ENCODE data around the gene HOPX. TPM values are rescaled to one million over a fixed set of nuclear protein-coding genes. Genes with fewer than 3 reads are reported as not detected.

HOPX gene
- total RNA-seq, 1 experiment from 2014 or later = not detected

DNA sequence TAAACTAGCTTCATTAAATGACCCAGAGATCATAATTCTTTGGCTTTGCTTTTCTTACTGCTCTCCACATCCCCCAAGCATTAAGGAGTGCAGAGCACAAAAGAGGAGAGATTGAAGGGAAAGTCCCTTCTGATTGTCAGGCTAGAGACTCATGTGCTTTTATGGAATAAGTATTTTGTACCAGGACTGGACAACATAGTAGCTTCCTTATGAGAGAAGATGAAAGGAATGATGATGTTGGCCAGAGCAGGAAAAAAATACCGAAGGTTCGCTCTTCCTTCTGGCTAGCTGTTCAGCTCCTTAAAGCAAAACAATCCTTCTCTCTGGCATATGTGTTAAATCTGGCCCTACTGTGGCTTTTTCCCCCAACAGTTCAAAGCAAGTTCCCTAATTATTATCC lies 53.1 kb downstream of the HOPX start:
- Histone ChIP-seq H3K9me3 (no peaks in the 10 kb centered on the region), H3K36me3 (ENCODE audit: control insufficient read depth, insufficient read depth, low read length) (no peaks in the 10 kb centered on the region), H3K4me1 (no peaks in the 10 kb centered on the region), H3K4me3 (ENCODE audit: low read depth, low read length) (no peak overlapping the region), H3K27me3 (replicated peaks; ENCODE audit: control insufficient read depth, insufficient read depth, low read length) (no peaks in the 10 kb centered on the region)
- no peaks in the 10 kb centered on the region for H3K27me3 Mint-ChIP-seq (ENCODE audit: insufficient read depth, unreplicated experiment)
- ChIA-PET CTCF (no interaction called here), POLR2A (no interaction called here)
- H3K27ac Mint-ChIP-seq (ENCODE audit: unreplicated experiment) = no peak overlapping the region
- H3K9me3 Mint-ChIP-seq (ENCODE audit: unreplicated experiment) = peaks cover 21% of the 10 kb centered on the region
- no peaks in the 10 kb centered on the region for H3K36me3 Mint-ChIP-seq (ENCODE audit: insufficient read depth, unreplicated experiment)
- no peaks in the 10 kb centered on the region for H3K4me1 Mint-ChIP-seq (ENCODE audit: low read depth, unreplicated experiment)
- H3K4me3 Mint-ChIP-seq (ENCODE audit: unreplicated experiment) = no peak overlapping the region
- TF ChIP-seq, protein P1, sequence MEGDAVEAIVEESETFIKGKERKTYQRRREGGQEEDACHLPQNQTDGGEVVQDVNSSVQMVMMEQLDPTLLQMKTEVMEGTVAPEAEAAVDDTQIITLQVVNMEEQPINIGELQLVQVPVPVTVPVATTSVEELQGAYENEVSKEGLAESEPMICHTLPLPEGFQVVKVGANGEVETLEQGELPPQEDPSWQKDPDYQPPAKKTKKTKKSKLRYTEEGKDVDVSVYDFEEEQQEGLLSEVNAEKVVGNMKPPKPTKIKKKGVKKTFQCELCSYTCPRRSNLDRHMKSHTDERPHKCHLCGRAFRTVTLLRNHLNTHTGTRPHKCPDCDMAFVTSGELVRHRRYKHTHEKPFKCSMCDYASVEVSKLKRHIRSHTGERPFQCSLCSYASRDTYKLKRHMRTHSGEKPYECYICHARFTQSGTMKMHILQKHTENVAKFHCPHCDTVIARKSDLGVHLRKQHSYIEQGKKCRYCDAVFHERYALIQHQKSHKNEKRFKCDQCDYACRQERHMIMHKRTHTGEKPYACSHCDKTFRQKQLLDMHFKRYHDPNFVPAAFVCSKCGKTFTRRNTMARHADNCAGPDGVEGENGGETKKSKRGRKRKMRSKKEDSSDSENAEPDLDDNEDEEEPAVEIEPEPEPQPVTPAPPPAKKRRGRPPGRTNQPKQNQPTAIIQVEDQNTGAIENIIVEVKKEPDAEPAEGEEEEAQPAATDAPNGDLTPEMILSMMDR (IDR thresholded peaks at IDR 0.05; ENCODE audit: insufficient read depth in 1 of 2, low read depth in 1 of 2, low read length in 1 of 2, severe bottlenecking in 1 of 2, unreplicated experiment in 1 of 2) = no peak
- BruUV-seq (replicated peaks) = no TSS peak
- intact Hi-C loops (cut with micrococcal nuclease; ENCODE audit: unreplicated experiment) = no loop called here
- DNase-seq = no peak

DNA sequence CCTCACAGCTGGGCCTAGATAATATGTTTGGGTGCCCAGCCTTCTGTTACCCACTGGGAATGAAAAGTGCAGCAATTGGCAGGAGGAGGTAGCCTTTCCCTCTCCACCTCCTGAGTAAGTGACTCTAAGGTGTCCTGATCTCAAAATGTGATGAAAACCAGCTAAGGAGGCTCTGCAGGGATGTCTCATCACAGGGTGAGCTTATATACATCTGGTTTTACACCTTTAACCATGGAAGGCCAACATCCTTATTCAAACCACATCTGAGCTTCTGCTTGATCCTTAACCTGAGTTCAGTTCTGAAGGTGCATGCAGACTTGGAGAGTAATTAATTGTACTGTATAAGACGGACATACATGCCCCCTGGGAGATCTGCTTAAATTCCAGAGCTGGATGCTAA lies 53.7 kb downstream of the HOPX start:
- TF ChIP-seq, protein P1 (IDR thresholded peaks at IDR 0.05; ENCODE audit: insufficient read depth in 1 of 2, low read depth in 1 of 2, low read length in 1 of 2, severe bottlenecking in 1 of 2, unreplicated experiment in 1 of 2) = no peak
- H3K4me1 ChIP-seq = no peaks in the 10 kb centered on the region
- no TSS peak for BruUV-seq (replicated peaks)
- H3K36me3 ChIP-seq (ENCODE audit: control insufficient read depth, insufficient read depth, low read length) = no peaks in the 10 kb centered on the region
- H3K27ac Mint-ChIP-seq (ENCODE audit: unreplicated experiment) = no peak overlapping the region
- no peak overlapping the region for H3K4me3 Mint-ChIP-seq (ENCODE audit: unreplicated experiment)
- H3K36me3 Mint-ChIP-seq (ENCODE audit: insufficient read depth, unreplicated experiment) = no peaks in the 10 kb centered on the region
- no peaks in the 10 kb centered on the region for H3K4me1 Mint-ChIP-seq (ENCODE audit: low read depth, unreplicated experiment)
- CTCF ChIA-PET = interaction anchor here (0.6 kb wide), 1 partner anchor 172 kb away, joined by 3 read pairs; no protein-coding TSS in a partner anchor
- no peak overlapping the region for H3K4me3 ChIP-seq (ENCODE audit: low read depth, low read length)
- no peaks in the 10 kb centered on the region for H3K9me3 ChIP-seq
- peaks cover 21% of the 10 kb centered on the region for H3K9me3 Mint-ChIP-seq (ENCODE audit: unreplicated experiment)
- intact Hi-C loops (cut with micrococcal nuclease; ENCODE audit: unreplicated experiment) = no loop called here
- POLR2A ChIA-PET = no interaction called here
- no peak for DNase-seq
- no peaks in the 10 kb centered on the region for H3K27me3 ChIP-seq (replicated peaks; ENCODE audit: control insufficient read depth, insufficient read depth, low read length)
- no peaks in the 10 kb centered on the region for H3K27me3 Mint-ChIP-seq (ENCODE audit: insufficient read depth, unreplicated experiment)

DNA sequence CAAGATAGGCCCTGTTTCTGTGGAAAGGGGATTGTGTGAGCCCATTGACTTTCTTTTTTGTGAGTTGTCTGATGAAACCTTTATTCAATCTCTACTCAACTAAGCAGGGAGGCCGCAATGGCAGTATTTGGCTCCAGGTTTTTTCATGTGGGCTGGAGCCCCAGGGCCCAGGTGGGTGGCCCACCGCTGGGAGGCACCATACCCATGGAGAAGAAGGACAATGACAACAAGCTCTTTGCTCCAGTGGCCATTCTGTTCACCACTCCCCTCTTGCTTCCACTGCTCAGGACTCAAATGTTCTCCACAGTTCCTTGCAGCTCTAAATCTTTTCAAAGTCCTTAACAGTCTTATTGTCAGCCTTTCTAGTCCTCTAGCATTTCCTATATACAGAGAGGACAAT lies 54.1 kb downstream of the HOPX start:
- H3K4me3 Mint-ChIP-seq (ENCODE audit: unreplicated experiment) = no peak overlapping the region
- POLR2A ChIA-PET = no interaction called here
- Histone ChIP-seq H3K27me3 (replicated peaks; ENCODE audit: control insufficient read depth, insufficient read depth, low read length) (no peaks in the 10 kb centered on the region), H3K36me3 (ENCODE audit: control insufficient read depth, insufficient read depth, low read length) (no peaks in the 10 kb centered on the region), H3K9me3 (no peaks in the 10 kb centered on the region), H3K4me1 (no peaks in the 10 kb centered on the region), H3K4me3 (ENCODE audit: low read depth, low read length) (no peak overlapping the region)
- no peaks in the 10 kb centered on the region for H3K27me3 Mint-ChIP-seq (ENCODE audit: insufficient read depth, unreplicated experiment)
- TF ChIP-seq, protein P1 (IDR thresholded peaks at IDR 0.05; ENCODE audit: insufficient read depth in 1 of 2, low read depth in 1 of 2, low read length in 1 of 2, severe bottlenecking in 1 of 2, unreplicated experiment in 1 of 2) = peak in 1 of 2 experiments; percentile 8
- H3K9me3 Mint-ChIP-seq (ENCODE audit: unreplicated experiment) = peaks cover 21% of the 10 kb centered on the region
- CTCF ChIA-PET = interaction anchor here (0.6 kb wide), 1 partner anchor 172 kb away, joined by 3 read pairs; no protein-coding TSS in a partner anchor
- no peak overlapping the region for H3K27ac Mint-ChIP-seq (ENCODE audit: unreplicated experiment)
- H3K4me1 Mint-ChIP-seq (ENCODE audit: low read depth, unreplicated experiment) = no peaks in the 10 kb centered on the region
- no TSS peak for BruUV-seq (replicated peaks)
- intact Hi-C loops (cut with micrococcal nuclease; ENCODE audit: unreplicated experiment) = no loop called here
- no peak for DNase-seq
- no peaks in the 10 kb centered on the region for H3K36me3 Mint-ChIP-seq (ENCODE audit: insufficient read depth, unreplicated experiment)

All from Caco-2 (cell line).